H1 (cell line): ENCODE results near the gene NELFE. TPM values are rescaled to one million over a fixed set of nuclear protein-coding genes. Genes with fewer than 3 reads are reported as not detected.

Experiments
- CTCF ChIA-PET: fragments of 300-600 bp; sonication (Branson Sonifier 250); formaldehyde crosslinking; loops from one replicate; lab custom pipeline; 2021; ENCODE audit not compliant: partially characterized antibody; lab: Charles Lee
- POLR2A ChIA-PET: fragments of 300-600 bp; sonication (Branson Sonifier 250); formaldehyde crosslinking; loops from one replicate; lab custom pipeline; 2021; ENCODE audit warnings: inconsistent platforms; ENCODE audit not compliant: partially characterized antibody; lab: Charles Lee
- DNase-seq, 2 experiments: peaks; one replicate each; pipeline versions ENCODE4 v3.0.0 to v3.0.0-alpha.2; 2010 to 2022; ENCODE audit warnings: low spot score in 2 of 2, low read depth in 1 of 2, mixed read lengths in 1 of 2
- FAIRE-seq: peaks from 2 replicates; lab custom pipeline; 2011; peaks lifted over from hg19 to GRCh38; lab: Jason Lieb, UNC
- H2AFZ ChIP-seq: 2 replicates; pipeline ENCODE4 v1.8.1; 2012; ENCODE audit warnings: low read length, inconsistent platforms
- H2AK5ac ChIP-seq: 2 replicates; pipeline ENCODE4 v1.6.1; 2013; ENCODE audit warnings: low read depth, low read length
- H2BK120ac ChIP-seq: replicated peaks from 2 replicates; pipeline ENCODE3; 2013; ENCODE audit warnings: low read depth, low read length, inconsistent platforms
- H2BK12ac ChIP-seq: 2 replicates; pipeline ENCODE4 v1.6.1; 2013; ENCODE audit warnings: low read depth, low read length
- H2BK15ac ChIP-seq: 2 replicates; pipeline ENCODE4 v1.6.1; 2013; ENCODE audit warnings: low read length
- H2BK20ac ChIP-seq: 2 replicates; pipeline ENCODE4 v1.6.1; 2013; ENCODE audit warnings: low read length
- H2BK5ac ChIP-seq: 2 replicates; pipeline ENCODE4 v1.6.1; 2013; ENCODE audit warnings: low read depth, low read length
- H3K14ac ChIP-seq: 2 replicates; pipeline ENCODE4 v1.6.1; 2013; ENCODE audit warnings: inconsistent platforms; ENCODE audit not compliant: insufficient read length
- H3K18ac ChIP-seq: 2 replicates; pipeline ENCODE4 v1.6.1; 2013; ENCODE audit warnings: low read length; ENCODE audit errors: extremely low read depth
- H3K23ac ChIP-seq: 2 replicates; pipeline ENCODE4 v1.6.1; 2013; ENCODE audit warnings: inconsistent platforms; ENCODE audit not compliant: insufficient read length
- H3K23me2 ChIP-seq: 2 replicates; pipeline ENCODE4 v1.6.1; 2013; ENCODE audit warnings: low read depth, low read length
- H3K27ac ChIP-seq: 2 replicates; pipeline ENCODE4 v1.6.1; 2011; ENCODE audit warnings: low read depth, low read length, inconsistent platforms
- H3K27me3 ChIP-seq, 4 experiments: replicated peaks in 1 of 4; 1 replicate in 1 of 4; 2 replicates in 3 of 4; pipeline versions ENCODE4 v1.6.1 to v1.8.1; 2011 to 2013; ENCODE audit warnings: low read length in 3 of 4, mild to moderate bottlenecking in 3 of 4, inconsistent platforms in 2 of 4, mixed read lengths in 2 of 4, moderate library complexity in 1 of 4; ENCODE audit not compliant: control insufficient read depth in 3 of 4, insufficient read depth in 3 of 4; ENCODE audit errors: extremely low read depth in 1 of 4
- H3K36me3 ChIP-seq, 4 experiments: 2 replicates each; pipeline versions ENCODE4 v1.6.1 to v1.8.1; 2011 to 2013; ENCODE audit warnings: mild to moderate bottlenecking in 4 of 4, low read length in 3 of 4, moderate library complexity in 2 of 4, control low read depth in 1 of 4, inconsistent platforms in 1 of 4; ENCODE audit not compliant: insufficient read depth in 4 of 4, control insufficient read depth in 2 of 4
- H3K4ac ChIP-seq: replicated peaks from 2 replicates; pipeline ENCODE3; 2013; ENCODE audit warnings: low read length, low read depth, mixed read lengths, inconsistent platforms; ENCODE audit not compliant: insufficient read length
- H3K4me1 ChIP-seq, 4 experiments: replicated peaks in 1 of 4; 1 replicate in 1 of 4; 2 replicates in 3 of 4; pipeline versions ENCODE4 v1.6.1 to v1.8.1; 2011 to 2013; ENCODE audit warnings: low read length in 3 of 4, inconsistent platforms in 2 of 4, mixed read lengths in 1 of 4; ENCODE audit not compliant: insufficient read depth in 4 of 4, control insufficient read depth in 3 of 4
- H3K4me2 ChIP-seq, 2 experiments: 2 replicates each; pipeline versions ENCODE4 v1.6.1 to v1.8.1; 2011 to 2013; ENCODE audit warnings: low read depth in 2 of 2, low read length in 2 of 2, control low read depth in 1 of 2, inconsistent platforms in 1 of 2, mild to moderate bottlenecking in 1 of 2; ENCODE audit not compliant: insufficient read depth in 1 of 2
- H3K4me3 ChIP-seq, 4 experiments: fragments of 200-600, 300-600 bp in 1 of 4; sonication (generic), shearing (Covaris generic), sonication (Bioruptor Twin) in 1 of 4; 2 replicates each; pipeline versions ENCODE4 v1.5.1 to v1.8.1; 2011 to 2016; ENCODE audit warnings: low read length in 4 of 4, low read depth in 3 of 4, control low read depth in 2 of 4, inconsistent platforms in 2 of 4, mild to moderate bottlenecking in 2 of 4, mixed read lengths in 1 of 4, moderate library complexity in 1 of 4; ENCODE audit not compliant: insufficient read depth in 2 of 4; ENCODE audit errors: extremely low read depth in 1 of 4
- H3K56ac ChIP-seq: replicated peaks from 2 replicates; pipeline ENCODE3; 2013; ENCODE audit warnings: low read depth, mild to moderate bottlenecking, mixed read lengths, low read length, inconsistent platforms; ENCODE audit not compliant: insufficient read length
- H3K79me1 ChIP-seq: 2 replicates; pipeline ENCODE4 v1.6.1; 2013; ENCODE audit warnings: low read depth, low read length, control low read depth
- H3K79me2 ChIP-seq, 2 experiments: 2 replicates each; pipeline versions ENCODE4 v1.6.1 to v1.8.1; 2012 to 2013; ENCODE audit warnings: low read length in 2 of 2, mild to moderate bottlenecking in 2 of 2, inconsistent platforms in 1 of 2; ENCODE audit not compliant: insufficient read depth in 2 of 2, control insufficient read depth in 1 of 2
- H3K9ac ChIP-seq, 4 experiments: replicated peaks in 1 of 4; 1 replicate in 1 of 4; 2 replicates in 3 of 4; pipeline versions ENCODE4 v1.6.1 to v1.8.1; 2011 to 2013; ENCODE audit warnings: low read depth in 3 of 4, low read length in 3 of 4, control low read depth in 2 of 4, mild to moderate bottlenecking in 2 of 4, moderate library complexity in 2 of 4, inconsistent platforms in 1 of 4; ENCODE audit errors: extremely low read depth in 1 of 4
- H3K9me3 ChIP-seq, 2 experiments: 2 replicates each; pipeline versions ENCODE4 v1.6.1 to v1.8.1; 2012 to 2013; ENCODE audit warnings: mild to moderate bottlenecking in 2 of 2, moderate library complexity in 2 of 2, control low read depth in 1 of 2, inconsistent platforms in 1 of 2, low read depth in 1 of 2, low read length in 1 of 2, mixed read lengths in 1 of 2; ENCODE audit not compliant: insufficient read depth in 2 of 2
- H4K20me1 ChIP-seq, 2 experiments: replicated peaks in 1 of 2; 2 replicates each; pipeline versions ENCODE3 to v1.8.1; 2011 to 2013; ENCODE audit warnings: inconsistent platforms in 2 of 2, low read length in 2 of 2, mild to moderate bottlenecking in 1 of 2; ENCODE audit not compliant: insufficient read depth in 2 of 2, control insufficient read depth in 1 of 2
- H4K5ac ChIP-seq: 2 replicates; pipeline ENCODE4 v1.6.1; 2013; ENCODE audit warnings: low read length, low read depth, mixed read lengths, inconsistent platforms; ENCODE audit not compliant: insufficient read length
- H4K8ac ChIP-seq: 2 replicates; pipeline ENCODE4 v1.8.0; 2013; ENCODE audit warnings: mild to moderate bottlenecking, moderate library complexity, low read length, inconsistent platforms; ENCODE audit not compliant: insufficient read depth; ENCODE audit errors: extremely low read depth
- H4K91ac ChIP-seq: replicated peaks from 2 replicates; pipeline ENCODE3; 2013; ENCODE audit warnings: low read length, mixed read lengths, inconsistent platforms; ENCODE audit not compliant: insufficient read length
- CEBPB ChIP-seq: IDR thresholded peaks from 2 replicates; pipeline ENCODE4 v1.6.1; 2012; ENCODE audit warnings: low read depth, low read length
- KDM1A ChIP-seq: fragments of 200-600, 300-600 bp; sonication (generic); IDR thresholded peaks from 2 replicates; pipeline ENCODE4 v1.7.1; 2016; ENCODE audit warnings: mild to moderate bottlenecking, low read length, borderline replicate concordance
- WGBS, 2 experiments: shearing (Covaris generic) in 1 of 2; methylation state at CpG; one replicate each; pipeline versions ENCODE4 v1.1.6 to v1.1.7; 2013 to 2015; ENCODE audit warnings: low lambda C conversion rate in 2 of 2, mixed read lengths in 2 of 2, inconsistent platforms in 1 of 2, low coverage in 1 of 2, missing lambda C conversion rate in 1 of 2; ENCODE audit not compliant: insufficient replicate concordance in 2 of 2, insufficient coverage in 1 of 2, insufficient read length in 1 of 2; ENCODE audit errors: extremely low coverage in 1 of 2, missing lambda C conversion rate in 1 of 2; 5-methylcytosine and 5-hydroxymethylcytosine counted together
- polyA plus RNA-seq, 7 experiments: library from polyadenylated mRNA; depleted of rRNA in 3 of 7; stranded (reverse) in 5 of 7; unstranded in 2 of 7; fragments of >200 nt in 5 of 7; fragments of 200-250 nt in 2 of 7; gene quantifications; 1 replicate in 5 of 7; 2 replicates in 1 of 7; 4 replicates in 1 of 7; pipeline versions ENCODE4 v1.2.1 to v1.2.3, GENCODE V29; 2011 to 2013; ENCODE audit warnings: missing spikeins in 2 of 7, mixed read lengths in 2 of 7
- total RNA-seq: library from RNA; stranded (reverse); fragmentation: NEBNext Ultra II Directional; extraction: Animal tissue kit (Norgen Biotek cat#: 25700); gene quantifications from 2 replicates; pipeline ENCODE4 v1.2.1, GENCODE V29; 2021

The NELFE gene
- total and polyA plus RNA-seq, 2 of the 8 experiments (the other 6 are each of a cell fraction or from before 2014, with no cell fraction given): 49.2 to 71.5 TPM

DNA sequence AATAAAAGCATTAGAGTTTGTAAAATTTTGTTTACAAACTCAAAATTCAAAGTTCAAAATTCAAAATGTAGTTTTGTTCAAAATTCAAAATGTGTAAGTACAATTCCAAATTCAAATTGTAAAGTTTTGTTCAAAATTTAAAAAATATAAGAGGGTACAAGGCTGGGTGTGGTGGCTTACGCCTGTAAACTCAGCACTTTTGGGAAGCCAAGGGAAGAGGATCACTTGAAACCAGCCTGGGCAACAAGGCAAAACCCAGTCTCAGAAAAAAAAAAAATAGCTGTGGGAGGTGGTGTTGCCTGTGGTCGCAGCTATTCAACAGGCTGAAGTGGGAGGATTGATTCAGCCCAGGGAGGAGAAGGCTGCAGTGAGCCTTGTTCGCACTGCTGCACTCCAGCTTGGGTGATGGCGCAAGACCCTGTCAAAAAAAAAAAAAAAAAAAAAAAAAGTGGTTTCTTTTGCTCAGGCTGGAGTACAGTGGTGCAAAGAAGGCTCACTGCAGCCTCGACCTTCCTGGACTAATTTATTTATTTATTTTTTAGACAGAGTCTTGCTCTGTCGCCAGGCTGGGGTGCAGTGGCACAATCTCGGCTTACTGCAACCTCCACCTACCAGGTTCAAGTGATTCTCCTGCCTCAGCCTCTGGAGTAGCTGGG lies 51.5 kb downstream of the NELFE start:
- H3K4ac ChIP-seq: no peak overlapping the region
- H2AK5ac ChIP-seq: no peak overlapping the region
- H4K8ac ChIP-seq: no peak overlapping the region
- ChIA-PET CTCF (interaction anchor here (0.6 to 1.4 kb wide), 6 partner anchors 9 to 313 kb away, joined by 3 to 5 read pairs (median 4); no protein-coding TSS in a partner anchor), POLR2A (interaction anchor here (0.6 to 2.8 kb wide), 9 partner anchors 9 to 349 kb away, joined by 3 to 10 read pairs (median 4); partner anchors contain the start of gene EHMT2)
- no peak overlapping the region for H3K14ac ChIP-seq
- no peak overlapping the region for H4K91ac ChIP-seq
- H3K36me3 ChIP-seq: no peaks in the 10 kb centered on the region
- peaks cover 3% of the 10 kb centered on the region; the same call in 1 of the 2 replicates for H3K23me2 ChIP-seq
- no peaks in the 10 kb centered on the region for H3K27me3 ChIP-seq
- TF ChIP-seq CEBPB (peak; percentile 84), KDM1A (no peak)
- H2BK15ac ChIP-seq: no peak overlapping the region
- no peak for DNase-seq
- no peak overlapping the region for H3K4me3 ChIP-seq
- FAIRE-seq: no peak
- WGBS, 2 experiments: 86% methylated on average over 7 of the region's 7 CpGs; no CpG with 5 or more reads in 1 of the 2 experiments
- H2BK5ac ChIP-seq: no peak overlapping the region
- no peak overlapping the region for H4K5ac ChIP-seq
- no peaks in the 10 kb centered on the region for H3K79me2 ChIP-seq
- H3K9ac ChIP-seq: no peak overlapping the region
- no peak overlapping the region for H3K23ac ChIP-seq
- no peak overlapping the region; a peak in 1 of 4 replicates for H3K4me2 ChIP-seq
- no peak overlapping the region for H2AFZ ChIP-seq
- H3K27ac ChIP-seq: no peak overlapping the region
- no peak overlapping the region for H2BK12ac ChIP-seq
- no peaks in the 10 kb centered on the region for H3K9me3 ChIP-seq
- H3K79me1 ChIP-seq: no peaks in the 10 kb centered on the region
- no peak overlapping the region for H3K56ac ChIP-seq
- no peak overlapping the region for H2BK120ac ChIP-seq
- H3K18ac ChIP-seq: no peak overlapping the region
- no peak overlapping the region for H2BK20ac ChIP-seq
- H3K4me1 ChIP-seq: peaks cover 0 to 10% (median 5%) of the 10 kb centered on the region in 4 experiments; a peak in 5 of 7 replicates
- no peaks in the 10 kb centered on the region for H4K20me1 ChIP-seq
